Middle frontal gyrus (tissue), 1 donor: Measurements from ENCODE around the gene GPX6.
"Not testable (repeated sequence)": the region's sequence is repeated elsewhere in the genome, so short reads cannot be mapped to it uniquely, and the experiment has no call there.

Experiments
- DNase-seq: peaks from one replicate; pipeline ENCODE4 v3.0.0-alpha.2; 2015; ENCODE audit warnings: low spot score; ENCODE audit errors: extremely low spot score

GPX6 gene

GRCh38 chr6:28525496-28526039 lies 10.0 kb upstream of the GPX6 start, which contains the start of gene GPX5:
TSS of gene GPX5 (plus strand) at chr6:28525881. CDS start at chr6:28526014, 133 bp downstream.
- DNase-seq = no peak

DNA sequence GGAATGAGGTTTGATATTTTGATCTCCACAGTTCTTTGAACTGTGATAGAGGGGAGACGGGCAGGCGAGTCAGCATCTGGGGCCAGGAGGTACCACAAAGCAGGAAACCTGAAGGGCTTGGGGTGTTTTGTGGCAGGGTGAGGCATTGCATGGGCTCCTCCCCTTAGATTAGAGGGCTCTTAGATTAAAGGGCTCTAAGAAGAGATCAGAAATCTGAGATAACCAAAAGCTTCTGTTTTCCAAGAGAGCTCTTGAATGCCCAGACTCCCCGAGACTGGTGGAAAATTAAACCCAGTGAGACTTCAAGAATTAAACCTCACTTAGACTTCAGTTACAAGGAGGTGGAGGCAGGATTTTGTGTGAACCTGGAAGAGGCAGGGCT lies 7.6 kb upstream of the GPX6 start:
- DNase-seq = no peak

- DNase-seq = no peak
Measured at GRCh38 chr6:28522594-28523240, 7.1 kb upstream of the GPX6 start.

- DNase-seq = no peak
Measured at GRCh38 chr6:28517964-28518363, 2.4 kb upstream of the GPX6 start.

DNA sequence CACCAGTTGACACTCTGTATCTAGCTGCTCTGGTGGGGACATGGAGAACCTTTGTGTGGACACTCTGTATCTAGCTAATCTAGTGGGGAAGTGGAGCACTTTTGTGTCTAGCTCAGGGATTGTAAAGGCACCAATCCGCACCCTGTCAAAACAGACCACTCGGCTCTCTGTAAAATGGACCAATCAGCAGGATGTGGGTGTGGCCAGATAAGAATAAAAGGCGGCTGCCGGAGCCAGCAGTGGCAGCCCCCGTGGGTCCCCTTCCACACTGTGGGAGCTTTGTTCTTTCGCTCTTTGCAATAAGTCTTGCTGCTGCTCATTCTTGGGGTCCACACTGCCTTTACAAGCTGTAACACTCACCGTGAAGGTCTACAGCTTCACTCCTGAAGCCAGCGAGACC lies 3.2 kb downstream of the GPX6 start:
- not testable (repeated sequence) for DNase-seq

DNA sequence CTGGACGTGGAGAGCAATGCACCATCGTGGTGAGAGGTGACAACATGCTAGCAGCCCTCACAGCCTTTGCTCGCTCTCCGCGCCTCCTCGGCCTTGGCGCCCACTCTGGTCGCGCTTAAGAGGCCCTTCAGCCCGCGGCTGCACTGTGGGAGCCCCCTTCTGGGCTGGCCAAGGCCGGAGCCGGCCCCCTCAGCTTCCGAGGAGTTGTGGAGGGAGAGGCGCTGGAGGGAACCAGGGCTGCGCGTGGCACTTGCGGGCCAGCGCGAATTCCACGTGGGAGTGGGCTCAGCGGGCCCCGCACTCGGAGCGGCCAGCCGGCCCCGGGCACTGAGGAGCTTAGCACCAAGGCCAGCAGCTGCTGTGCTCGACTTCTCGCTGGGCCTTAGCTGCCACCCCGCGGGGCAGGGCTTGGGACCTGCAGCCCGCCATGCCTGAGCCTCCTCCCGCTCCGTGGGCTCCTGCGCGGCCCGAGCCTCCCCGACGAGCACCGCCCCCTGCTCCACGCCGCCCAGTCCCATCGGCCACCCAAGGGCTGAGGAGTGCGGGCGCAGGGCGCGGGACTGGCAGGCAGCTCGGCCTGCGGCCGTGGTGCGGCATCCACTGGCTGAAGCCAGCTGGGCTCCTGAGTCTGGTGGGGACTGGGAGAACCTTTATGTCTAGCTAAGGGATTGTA lies 3.8 kb downstream of the GPX6 start:
- no peak for DNase-seq

GRCh38 chr6:28506807-28507475 lies 8.7 kb downstream of the GPX6 start:
- DNase-seq = no peak

DNA sequence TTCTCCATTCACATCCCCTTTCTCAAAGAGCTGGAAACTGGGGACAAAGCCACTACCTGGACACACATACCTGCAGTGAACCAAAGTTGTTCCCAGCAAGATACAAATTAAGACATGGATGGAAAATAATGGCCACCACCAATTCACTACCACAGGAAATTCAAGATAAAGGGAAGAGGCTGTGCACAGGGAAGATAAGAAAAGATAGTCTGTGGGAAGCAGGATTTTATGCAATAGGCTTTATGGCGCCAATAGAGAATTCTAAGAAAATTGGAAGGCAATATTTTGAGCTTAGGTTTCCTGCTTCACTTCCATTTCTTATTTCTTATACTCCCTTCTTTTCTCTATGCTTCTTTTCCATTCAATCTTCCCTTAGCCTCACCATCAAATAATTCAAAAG lies 9.9 kb downstream of the GPX6 start:
- DNase-seq = no peak

DNA sequence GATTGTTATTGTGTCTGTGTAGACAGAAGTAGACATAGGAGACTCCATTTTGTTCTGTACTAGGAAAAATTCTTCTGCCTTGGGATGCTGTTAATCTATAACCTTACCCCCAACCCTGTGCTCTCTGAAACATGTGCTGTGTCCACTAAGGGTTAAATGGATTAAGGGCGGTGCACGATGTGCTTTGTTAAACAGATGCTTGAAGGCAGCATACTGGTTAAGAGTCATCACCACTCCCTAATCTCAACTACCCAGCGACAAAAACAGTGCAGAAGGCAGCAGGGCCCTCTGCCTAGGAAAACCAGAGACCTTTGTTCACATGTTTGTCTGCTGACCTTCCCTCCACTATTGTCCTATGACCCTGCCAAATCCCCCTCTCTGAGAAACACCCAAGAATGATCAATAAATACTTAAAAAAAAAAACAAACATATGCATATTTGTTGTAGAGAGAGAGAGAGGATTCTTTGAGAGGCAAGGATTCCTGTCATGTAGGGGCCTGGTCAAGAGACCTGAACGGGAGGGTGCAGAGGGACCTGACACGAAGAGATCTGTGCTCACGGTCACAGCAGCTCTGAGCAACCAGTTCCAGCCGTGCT lies 12.8 kb downstream of the GPX6 start:
- DNase-seq = not testable (repeated sequence)

- not testable (repeated sequence) for DNase-seq
Measured at GRCh38 chr6:28502136-28502535, 13.5 kb downstream of the GPX6 start.

- no peak for DNase-seq
Measured at GRCh38 chr6:28501259-28501658, 14.3 kb downstream of the GPX6 start.

- DNase-seq = no peak
Measured at GRCh38 chr6:28497893-28498292, 17.7 kb downstream of the GPX6 start.

DNA sequence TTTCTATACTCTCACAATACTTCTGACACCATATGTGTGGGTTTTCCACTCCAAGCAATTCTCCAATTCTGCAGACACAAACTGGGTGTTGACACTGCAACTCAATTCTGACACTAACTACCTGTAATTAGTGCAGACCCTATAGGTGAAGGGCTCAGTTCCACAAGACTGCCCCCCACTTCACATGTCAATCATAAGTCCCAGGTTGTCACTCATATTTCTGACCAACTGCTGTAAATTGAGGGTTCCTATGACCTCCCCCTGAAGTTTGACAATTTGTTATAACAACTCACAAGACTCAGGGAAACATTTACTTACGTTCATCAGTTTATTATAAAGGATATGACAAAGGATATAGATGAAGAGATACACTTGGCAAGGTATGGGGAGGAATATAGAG lies 18.3 kb downstream of the GPX6 start:
- DNase-seq = no peak

DNA sequence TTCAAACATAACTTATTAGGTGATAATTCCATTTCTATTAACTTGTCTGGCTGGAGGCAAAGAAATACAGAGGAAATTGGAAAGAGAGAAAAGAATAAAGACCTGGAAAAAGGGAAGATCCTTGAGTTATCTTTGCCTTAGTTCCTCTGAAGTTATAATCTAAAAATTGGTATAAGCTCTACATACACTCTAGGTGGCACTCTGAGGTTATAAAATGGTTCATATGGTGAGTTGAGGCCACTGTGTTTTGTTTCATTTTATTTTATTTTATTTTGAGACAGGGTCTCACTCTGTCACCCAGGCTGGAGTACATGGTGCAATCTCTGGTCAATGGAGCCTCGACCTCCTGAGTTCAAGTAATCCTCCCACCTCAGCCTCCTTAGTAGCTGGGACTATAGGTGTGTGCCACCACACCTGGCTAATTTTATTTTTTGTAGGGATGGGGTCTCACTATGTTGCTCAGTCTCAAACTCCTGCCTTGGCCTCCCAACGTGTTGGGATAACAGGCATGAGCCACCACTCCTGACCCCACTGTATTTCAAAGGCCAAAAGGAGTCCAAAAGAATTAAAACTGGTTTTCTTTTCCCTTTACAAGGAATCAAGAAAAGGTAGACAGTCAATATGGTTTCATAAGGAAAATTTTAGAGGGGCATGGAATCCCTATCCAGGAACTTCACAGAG lies 19.4 kb downstream of the GPX6 start:
- no peak for DNase-seq

DNA sequence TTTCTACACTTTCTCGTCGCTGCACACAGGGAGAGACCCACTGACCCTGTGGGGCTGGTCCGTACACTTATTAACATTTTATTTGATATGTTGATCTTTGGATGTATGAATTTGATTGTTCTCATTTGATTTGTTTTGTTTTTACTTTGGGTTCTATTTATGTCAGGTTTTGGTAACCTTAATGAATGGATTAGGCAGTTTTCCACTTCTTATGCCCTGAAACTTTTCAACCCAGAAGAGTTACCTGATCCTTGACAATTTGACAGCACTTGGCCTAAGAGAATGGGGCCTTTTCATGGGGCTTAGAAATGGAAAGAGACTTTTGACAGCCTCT lies 23.6 kb downstream of the GPX6 start:
- no peak for DNase-seq

DNA sequence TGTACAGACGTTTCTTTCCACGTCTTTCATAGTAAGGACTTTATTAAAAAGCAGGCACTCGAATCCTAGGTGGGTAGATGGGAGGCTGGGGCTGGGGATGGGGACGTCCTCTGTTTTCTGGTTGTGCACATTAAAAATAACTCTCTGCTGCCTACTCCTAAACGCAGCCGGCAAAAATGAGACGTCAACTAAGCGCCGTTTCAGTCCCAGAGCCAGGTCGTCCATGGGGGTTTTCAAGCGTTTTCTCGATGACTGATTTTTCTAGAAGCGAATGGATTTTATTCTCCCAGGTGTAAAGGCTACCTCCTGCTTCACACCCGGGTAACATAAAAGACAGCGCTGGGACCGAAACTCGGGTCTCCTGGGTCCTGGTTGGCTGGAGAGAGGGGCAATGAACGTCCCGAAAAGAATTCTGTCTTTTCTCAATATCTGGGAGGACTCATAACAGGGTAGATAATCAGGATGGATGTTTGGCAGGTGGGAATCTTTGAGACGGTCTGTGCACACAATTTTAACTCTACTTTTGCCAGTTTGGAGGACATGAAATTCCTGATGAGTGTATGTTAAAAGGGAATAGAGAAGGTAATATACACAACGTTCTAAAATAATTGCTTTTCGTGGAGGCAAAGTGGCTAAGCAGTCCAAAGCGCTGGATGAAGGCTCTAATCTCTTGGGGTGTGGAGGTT lies 25.2 kb downstream of the GPX6 start:
- no peak for DNase-seq

GRCh38 chr6:28489366-28490204 lies 26.0 kb downstream of the GPX6 start:
- no peak for DNase-seq

GRCh38 chr6:28488916-28489365 lies 26.7 kb downstream of the GPX6 start:
- DNase-seq = no peak

- no peak for DNase-seq
Measured at GRCh38 chr6:28486988-28487742, 28.4 kb downstream of the GPX6 start.
